Measurements from ENCODE around the gene RPH3AL.
"Not testable (repeated sequence)": the region's sequence is repeated elsewhere in the genome, so short reads cannot be mapped to it uniquely, and the experiment has no call there.

RPH3AL gene

DNA sequence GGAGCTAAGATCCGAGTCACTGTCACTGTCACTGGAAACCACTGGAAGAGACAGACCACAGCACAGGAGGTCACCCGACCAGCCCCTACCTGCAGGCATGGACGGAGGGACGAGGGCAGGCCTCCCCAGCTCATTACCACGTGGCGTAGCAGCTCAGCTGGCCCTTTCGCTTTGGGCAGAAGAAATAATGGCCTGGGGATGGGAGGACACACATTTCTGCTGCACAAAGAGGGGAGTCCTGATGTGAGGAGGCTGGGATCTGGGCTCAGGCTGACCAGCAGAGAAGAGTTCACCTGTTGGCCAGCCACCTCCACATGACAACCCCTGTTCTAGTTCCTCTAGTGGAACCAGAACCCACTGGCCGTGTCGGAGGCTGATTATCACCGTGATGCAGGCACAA, 132.9 kb downstream of the RPH3AL start:
- no peak for DNase-seq

DNA sequence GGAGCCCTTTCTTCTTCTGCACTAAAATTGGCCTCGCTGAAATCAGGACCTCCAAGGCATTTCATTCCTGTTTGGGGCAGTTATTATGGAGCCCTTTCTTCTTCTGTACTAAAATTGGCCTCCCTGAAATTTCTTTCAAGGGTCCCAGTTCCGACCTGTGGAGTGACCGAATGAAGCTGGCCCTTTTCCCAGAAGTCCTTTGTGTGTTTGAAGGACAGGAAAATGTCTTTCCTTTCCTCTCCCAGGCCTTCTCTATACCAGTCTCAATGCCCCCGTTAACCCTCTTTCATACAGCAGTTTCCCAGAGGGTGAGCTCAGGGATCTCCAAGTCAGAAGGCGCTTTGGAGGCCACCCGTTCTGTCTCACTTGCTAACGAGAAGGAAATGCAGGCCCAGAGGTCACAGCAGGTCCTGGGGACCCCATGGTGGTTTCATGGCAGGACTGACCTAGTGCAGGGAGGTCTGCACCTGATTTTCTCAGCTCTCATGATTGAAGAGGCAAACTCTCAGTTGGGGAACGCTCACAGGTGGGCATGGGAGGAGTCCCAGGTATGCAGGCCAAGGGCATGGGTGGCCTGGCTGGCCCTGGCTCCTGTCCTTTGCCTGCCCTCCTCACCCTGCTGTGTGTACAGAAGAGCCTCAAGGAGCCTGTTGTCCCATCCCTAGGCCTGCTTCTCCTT, 134.0 kb downstream of the RPH3AL start:
- DNase-seq, result no peak

DNA sequence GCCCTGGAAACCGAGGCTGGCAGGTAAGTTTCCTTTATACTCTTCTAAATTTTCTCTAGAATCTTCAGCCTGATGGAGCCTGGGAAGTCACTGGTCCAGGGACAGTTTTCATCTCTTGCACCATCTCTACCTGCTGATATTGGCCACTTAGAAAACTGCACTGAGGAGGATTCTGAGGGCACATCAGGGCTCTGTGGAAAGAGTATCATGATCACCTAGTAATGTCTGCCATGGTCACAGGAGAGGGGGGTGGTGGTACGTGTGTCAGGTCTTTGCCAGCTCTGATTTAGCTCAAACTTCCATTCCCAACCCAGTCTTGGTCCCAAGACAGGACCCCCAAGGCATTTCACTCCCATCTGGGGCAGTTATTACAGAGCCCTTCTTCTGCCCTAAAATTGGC, 136.0 kb downstream of the RPH3AL start:
- no peak for DNase-seq

DNA sequence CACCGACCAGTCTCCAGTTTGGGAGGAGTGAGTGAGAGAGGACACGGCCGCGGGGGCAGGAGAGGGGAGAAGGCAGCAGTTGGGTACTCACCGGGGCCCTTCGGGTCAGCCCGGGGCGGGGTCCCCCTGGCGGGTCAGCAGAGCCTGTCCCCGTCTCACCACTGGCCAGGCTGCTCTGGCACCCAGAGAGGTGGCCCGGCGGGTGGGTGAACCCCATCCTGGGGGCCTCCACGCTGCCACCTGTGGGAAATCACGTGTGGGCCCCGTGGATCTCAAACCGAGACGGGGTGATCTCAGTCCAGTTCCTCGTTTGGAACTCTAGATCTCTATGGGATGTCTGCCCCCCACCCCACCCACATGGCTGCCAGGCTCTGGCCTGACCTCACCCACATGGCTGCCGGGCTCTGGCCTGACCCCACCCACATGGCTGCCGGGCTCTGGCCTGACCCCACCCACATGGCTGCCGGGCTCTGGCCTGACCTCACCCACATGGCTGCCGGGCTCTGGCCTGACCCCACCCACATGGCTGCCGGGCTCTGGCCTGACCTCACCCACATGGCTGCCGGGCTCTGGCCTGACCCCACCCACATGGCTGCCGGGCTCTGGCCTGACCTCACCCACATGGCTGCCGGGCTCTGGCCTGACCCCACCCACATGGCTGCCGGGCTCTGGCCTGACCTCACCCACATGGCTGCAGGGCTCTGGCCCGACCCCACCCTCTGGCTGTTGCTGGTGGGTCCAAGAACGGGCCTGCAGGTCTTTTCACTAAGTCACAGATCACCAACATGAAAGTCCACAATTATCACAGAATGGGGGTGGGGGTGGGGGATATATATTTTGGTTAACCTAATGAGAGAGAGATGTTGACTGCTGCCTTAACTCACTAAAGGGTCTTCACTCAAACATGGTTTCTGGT, 136.8 kb downstream of the RPH3AL start:
- not testable (repeated sequence) for DNase-seq

DNA sequence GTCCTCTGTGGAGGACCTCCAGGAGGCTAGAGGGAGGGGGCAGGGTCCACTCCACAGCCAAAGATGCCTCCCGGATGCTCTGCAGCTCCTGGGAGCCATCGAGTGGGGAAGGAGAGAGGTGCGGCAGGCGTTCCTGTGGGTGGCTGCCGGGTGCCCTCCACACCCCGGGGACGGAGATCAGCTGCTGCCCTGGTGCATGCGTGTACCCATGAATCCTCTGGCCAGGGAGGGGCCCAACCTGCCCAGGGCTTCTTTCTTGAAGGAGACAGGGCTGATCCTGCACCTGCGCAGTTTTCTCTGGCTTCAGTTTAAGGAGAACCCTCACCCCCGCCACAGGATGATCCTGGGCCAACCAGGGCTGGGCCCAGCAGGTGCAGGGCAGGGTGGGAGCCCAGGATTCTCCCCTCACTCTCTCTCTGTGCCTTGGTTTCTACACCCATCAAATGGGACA, 137.7 kb downstream of the RPH3AL start:
- DNase-seq, result no peak

DNA sequence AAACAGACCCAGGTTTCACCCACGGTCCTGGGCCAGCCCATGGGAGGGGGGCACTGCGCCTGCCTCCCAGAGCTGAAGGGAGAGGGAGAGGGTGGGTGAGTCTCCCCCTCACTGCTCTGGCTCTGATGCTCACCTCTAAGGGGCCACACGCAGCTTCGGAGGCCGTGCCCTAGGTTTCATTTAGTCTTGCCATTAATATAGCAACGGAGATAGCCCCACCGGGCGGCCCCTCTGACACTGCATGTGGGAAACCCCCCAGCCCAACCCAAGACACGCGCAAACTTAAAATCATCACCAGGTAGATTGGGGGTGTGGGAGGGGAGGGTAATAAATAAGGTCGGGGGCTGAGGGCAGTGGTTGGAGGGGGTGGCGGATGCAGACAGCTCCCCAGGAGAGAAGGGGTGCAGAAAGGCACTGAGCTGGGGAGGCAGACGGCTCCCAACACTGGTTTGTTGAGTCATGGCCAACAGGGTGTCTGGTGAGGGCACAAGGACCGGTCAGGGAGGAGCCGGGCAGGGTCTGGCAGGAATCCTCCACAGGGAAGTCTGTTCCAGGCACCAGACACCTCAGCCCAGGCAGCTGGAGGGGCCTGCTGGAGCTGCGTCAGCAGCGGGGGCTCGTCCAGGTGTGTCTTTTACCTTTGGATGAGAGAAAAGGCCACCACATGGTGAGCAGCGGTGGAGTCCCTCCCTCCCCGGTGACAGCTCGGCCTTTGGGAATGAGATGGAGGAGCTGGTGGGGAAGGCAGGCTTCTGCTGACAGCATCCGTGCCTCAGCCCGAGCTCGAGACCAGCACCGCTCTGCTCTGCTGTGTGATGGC, 139.1 kb downstream of the RPH3AL start:
- DNase-seq, result no peak

DNA sequence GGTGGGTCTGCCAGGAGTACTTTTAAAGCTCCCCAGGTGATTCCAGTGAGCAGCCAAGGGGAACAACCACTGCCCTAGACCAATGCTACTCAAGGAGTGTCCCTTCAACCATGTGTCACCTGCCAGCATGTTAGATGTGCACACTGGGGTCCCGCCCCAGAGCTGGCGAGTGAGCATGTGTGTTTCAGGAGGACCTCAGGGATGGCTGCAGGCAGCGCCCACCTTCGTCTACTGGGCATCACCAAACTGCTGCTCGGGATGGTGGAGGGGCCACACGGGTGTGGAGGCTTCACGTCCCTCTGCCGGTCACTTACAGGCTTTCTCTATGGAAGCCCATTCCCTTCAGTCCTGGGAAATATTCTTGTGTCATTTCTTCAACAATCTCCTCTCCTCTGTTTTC, 142.2 kb downstream of the RPH3AL start:
- no peak for DNase-seq

DNA sequence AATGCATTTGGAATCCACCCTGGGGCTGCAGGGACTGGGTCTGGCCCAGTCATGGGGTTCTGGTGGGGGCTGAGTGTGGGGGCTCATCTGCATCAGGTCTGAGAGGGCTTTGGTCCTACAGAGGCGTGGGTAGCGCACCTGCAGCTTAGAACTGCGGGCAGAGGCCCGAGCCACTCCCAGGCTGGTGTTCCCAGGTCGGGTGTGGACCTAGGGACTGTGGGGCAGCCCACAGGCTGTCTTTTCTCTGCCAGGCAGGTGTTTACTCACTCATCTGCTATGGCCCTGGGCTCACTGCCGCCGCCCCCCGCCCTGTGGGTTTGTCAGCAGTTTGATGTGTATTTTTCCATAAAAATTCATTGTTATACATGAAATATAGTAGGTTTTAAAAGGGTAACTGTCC, 144.2 kb downstream of the RPH3AL start:
- no peak for DNase-seq

DNA sequence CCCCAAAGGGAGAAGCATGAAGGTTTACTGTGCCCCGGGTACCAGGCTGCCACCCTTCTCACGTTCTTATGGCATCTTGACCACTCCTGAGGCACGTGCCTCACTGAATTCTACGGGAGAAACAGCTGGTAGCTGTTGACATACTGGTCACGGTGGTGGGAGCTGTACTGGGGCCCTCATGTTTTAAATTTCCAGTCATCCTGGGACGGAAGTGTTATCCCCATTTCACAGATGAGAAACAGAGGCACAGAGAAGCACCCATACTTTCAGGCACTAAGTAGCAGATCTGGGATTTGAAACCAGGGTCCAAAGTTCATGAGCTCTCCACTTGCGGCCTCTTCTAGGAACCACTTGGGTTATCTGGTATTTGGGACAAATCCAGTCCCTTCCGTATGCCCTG, 144.8 kb downstream of the RPH3AL start:
- DNase-seq, result no peak

DNA sequence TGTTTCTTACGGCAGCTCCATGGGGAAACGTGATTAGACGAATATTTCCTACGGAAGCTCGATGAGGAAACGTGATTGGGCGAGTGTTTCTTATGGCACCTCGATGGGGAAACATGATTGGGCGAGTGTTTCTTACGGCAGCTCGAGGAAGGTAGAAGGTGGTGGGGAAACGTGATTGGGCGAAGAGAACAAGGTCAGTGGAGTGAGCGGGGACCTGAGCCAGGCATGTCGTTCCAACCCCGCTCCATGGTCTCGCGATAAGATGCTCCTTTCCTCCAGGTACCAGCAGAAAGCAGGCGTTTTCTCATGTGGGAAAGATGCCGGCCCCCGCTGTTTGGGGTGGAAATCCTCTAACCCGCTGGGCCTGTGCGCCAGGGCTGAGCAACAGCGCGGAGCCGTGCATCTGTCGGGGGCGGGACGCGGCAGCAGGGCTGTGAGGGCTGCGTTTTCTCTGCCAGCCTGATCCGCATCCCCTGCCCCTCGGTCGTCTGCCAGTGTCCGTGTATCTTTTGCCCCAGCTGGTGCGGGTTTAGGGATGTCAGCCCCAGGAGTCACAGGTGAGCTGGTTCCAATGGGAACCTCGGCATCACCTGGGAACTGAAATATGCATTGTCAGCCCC, 145.6 kb downstream of the RPH3AL start:
- no peak for DNase-seq

DNA sequence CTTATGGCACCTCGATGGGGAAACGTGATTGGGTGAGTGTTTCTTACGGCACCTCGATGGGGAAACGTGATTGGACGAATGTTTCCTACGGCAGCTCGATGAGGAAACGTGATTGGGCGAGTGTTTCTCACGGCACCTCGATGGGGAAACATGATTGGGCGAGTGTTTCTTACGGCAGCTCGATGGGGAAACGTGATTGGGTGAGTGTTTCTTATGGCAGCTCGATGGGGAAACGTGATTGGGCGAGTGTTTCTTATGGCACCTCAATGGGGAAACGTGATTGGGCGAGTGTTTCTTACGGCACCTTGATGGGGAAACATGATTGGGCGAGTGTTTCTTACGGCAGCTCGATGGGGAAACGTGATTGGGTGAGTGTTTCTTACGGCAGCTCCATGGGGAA, 146.1 kb downstream of the RPH3AL start:
- not testable (repeated sequence) for DNase-seq

DNA sequence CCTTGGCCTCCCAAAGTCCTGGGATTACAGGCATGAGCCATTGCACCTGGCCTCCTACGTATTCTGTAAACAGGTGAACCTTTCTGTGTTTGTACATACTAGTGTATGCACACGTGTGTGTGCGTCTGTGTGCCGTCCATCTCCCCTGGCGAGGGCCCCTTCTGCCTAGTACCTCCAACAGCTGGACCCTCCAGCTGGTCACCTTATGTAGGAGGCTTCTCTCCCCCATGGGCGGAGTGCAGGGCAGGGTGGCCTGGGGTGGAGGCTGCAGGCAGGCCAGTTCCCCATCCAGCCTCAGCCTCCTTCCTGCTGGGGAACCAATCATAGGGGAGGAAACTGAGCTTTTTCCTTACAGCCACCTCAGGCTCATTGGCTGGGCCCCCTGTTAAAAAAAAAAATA, 146.8 kb downstream of the RPH3AL start:
- DNase-seq, result no peak

DNA sequence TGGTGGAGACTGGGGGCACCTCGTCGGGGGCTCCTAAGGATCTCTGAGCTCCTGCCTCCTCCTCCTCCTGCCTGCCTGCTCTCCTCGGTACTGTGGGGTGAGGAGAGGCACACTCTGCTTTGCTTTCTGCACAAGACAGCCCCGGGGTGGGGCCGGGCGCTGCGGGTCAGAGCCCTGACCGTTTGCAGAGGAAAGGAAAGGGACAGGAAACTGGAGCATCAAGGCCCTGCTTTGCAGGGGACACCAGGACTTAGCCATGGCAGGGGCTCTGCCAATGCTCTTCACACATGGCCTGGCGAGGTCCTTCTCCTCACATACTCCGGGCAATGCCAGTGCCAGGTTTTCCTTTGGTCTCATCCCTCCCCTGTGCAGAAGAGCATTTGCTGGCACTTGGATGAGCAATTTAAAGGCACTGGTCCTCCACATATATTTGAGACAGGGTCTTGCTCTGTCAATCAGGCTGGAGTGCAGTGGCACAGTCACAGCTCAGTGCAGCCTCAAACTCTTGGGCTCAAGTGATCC, 147.4 kb downstream of the RPH3AL start:
- no peak for DNase-seq

DNA sequence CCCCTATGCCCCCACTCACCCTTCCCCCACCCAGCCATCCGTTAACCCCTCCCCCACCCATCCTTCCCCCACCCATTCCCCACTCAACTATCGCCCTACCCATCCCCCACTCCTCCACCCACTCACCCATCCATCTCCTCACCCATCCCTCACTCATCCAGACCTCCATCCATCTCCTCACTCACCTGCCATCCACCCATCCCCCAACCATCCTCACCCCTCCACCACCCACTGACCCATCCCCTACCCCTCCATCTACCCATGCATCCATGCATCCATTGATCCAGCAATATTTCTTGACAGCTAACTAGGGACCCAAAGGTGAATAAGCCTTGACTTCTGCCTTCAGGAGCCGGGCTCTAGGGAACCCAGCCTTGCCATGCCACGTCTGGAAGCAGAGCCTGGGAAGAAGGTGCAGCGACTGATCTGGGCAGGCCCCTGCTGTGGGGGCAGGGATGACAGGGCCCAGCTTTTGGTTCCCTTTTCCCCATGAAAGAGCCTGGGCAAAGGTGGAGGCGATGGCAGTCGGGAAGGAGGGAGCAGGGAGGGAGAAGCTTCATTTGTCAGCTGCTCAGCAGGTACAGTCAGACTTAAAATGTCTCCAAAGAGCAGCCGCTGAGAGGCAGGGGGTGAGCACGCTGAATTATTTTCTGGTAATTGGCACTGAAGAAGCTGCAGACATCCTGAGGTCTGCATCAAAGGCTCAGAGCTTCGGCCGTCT, 148.0 kb downstream of the RPH3AL start:
- DNase-seq, result no peak

DNA sequence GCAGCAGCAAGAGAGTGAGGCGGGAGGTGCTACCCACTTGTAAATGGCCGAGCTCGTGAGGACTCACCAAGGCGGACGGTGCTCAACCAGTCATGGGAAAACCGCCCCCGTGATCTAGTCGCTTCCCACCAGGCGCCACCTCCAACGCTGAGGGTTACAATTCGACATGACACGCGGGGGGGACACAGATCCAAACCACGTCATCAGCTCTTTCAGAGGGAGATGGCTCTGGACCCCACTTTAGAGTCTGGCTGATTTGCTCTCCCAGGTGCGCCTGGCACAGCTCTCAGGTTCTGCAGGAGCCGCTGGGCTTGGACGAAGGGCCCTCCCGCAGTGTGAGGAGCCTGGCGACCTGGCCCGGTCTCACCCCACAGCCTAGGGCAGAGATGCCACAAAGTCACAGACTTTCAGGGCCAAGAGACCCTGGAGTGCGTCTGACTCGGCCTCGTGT, 150.1 kb downstream of the RPH3AL start:
- DNase-seq, result no peak

DNA sequence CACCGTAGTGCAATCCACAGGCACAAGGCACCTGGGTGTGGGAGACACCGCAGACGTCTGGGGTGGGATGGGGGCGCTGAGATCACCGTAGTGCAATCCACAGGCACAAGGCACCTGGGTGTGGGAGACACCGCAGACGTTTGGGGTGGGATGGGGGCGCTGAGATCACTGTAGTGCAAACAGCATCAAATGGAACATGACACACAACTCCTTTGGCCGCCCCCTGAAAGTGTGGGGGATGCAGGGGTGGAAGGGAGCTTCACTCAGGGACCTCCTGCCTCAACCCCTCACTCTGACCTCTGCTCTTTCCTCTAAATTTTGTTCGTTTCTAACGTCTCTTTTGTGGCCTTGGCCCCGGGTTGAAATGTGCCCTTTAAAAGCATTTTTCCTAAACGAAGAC, 150.9 kb downstream of the RPH3AL start:
- not testable (repeated sequence) for DNase-seq

DNA sequence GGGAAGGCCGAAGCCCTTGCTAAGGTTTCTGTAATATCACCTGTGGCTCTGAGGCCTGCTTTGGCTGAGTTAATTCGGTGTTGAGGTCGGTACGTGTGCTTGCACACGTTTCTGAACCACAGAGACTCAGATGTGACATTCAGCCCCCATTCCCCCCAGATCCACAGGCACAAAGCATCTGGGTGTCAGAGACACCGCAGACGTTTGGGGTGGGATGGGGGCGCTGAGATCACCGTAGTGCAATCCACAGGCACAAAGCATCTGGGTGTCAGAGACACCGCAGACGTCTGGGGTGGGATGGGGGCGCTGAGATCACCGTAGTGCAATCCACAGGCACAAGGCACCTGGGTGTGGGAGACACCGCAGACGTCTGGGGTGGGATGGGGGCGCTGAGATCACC, 151.3 kb downstream of the RPH3AL start:
- DNase-seq, result not testable (repeated sequence)

DNA sequence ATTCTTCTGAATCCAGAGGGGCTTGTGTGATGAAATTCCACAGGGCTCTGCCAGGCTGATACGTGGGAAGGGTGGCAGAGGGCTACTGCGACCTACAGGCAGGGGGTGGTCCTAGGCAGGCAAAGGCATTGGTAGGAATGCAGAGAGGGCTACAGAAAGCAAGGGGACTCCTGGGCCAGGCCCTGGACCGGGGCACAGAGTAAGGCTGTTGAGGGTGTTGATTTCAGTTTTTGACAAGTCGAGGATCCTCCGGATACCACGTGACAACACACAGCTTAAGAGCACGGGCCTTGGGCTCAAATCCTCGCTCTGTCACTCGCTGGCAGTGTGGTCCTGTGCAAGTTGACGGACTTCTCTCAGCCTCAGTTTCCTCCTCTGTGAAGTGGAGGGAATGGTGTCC, 152.0 kb downstream of the RPH3AL start:
- DNase-seq, result no peak

DNA sequence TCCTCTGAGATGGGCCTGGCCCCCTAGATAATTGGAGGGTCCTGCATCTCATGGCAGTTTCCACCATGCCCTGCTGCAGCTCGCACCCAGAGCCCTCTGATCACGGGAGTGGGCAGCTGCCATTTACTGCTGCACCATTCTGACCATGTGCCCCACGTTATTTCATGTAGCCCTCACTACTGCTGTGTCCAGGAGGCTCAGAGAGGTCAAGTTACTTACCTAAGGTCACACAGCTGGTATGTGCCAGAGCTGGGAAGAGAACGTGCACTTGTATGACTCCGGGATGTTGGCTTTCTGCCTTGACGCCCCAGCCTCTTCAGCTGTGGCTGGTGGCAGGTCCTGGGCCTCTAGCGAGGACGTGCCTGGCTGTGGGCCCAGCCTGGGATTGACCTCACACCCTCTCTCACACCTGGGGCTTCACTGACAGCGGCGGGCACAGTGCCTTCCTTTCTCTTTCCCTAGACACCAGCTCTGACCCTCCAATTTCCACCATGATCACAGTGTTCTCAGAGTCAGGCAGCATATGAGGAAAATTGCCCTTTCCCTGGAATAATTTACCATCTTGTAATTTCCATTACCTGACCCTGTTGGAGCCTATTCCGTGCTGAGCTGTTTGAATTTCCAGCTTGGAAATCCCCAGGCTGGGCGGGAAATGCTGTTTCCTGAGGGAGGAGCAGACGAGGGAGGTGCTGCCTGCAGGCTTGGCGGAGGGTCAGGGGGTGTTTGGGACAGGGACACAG, 152.6 kb downstream of the RPH3AL start:
- no peak for DNase-seq

DNA sequence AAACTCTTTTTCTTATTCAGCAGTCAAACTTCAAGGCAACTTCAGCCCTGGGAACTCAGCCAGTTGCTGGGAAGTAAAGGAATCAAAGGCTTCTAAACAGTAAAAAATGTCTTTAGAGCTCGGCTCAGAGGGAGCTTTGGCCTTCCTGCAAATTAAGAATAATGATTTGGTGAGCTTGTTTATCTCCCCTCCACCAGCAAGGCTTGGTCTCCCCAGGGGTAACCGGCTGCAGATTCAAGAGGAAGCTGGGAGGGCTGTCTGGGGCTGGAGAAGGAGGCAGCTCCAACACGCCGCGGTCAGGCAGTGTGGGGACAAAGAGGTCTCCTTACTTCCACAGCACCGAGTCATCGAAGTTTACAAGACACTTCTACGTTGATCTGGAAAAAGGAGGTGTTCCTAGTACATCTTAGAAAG, 153.4 kb downstream of the RPH3AL start:
- peak; percentile 10 for DNase-seq

DNA sequence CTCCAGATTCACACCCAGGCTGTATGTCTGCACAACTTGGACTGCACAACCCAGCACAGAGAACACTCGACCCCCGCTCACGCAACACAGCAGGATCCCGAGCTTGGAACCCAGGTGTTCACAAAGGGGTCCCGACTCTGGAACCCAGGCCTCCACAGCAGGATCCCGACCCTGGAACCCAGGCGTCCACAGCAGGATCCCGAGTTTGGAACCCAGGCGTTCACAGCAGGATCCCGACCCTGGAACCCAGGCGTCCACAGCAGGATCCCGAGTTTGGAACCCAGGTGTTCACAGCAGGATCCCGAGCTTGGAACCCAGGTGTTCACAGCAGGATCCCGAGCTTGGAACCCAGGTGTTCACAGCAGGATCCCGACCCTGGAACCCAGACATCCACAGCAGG, 154.4 kb downstream of the RPH3AL start:
- DNase-seq, result not testable (repeated sequence)

All from fibroblast of skin of abdomen (primary cell).